Smooth muscle cell (in vitro differentiated cells): ENCODE data around the gene HELZ. TPM values are rescaled to one million over a fixed set of nuclear protein-coding genes. Genes with fewer than 3 reads are reported as not detected.

Source experiments
- DNase-seq: peaks from one replicate; lab custom pipeline; 2025; ENCODE audit not compliant: unreplicated experiment; lab: John Stamatoyannopoulos, UW
- H2AFZ ChIP-seq: fragments of 200-600 bp; sonication (generic); 2 replicates; pipeline ENCODE4 v1.6.0; 2016; ENCODE audit warnings: antibody characterized with exemption, low read depth, mild to moderate bottlenecking
- H3F3A ChIP-seq: fragments of 200-600 bp; sonication (generic); 2 replicates; pipeline ENCODE4 v1.6.0; 2017; ENCODE audit warnings: antibody characterized with exemption, low read depth
- H3K27ac ChIP-seq: fragments of 200-600 bp; sonication (generic); 2 replicates; pipeline ENCODE4 v1.5.1; 2016; ENCODE audit warnings: low read depth, mild to moderate bottlenecking
- H3K27me3 ChIP-seq: fragments of 200-600 bp; sonication (generic); 2 replicates; pipeline ENCODE4 v1.6.1; 2016; ENCODE audit warnings: low read depth, mild to moderate bottlenecking
- H3K36me3 ChIP-seq: fragments of 200-600 bp; sonication (generic); 2 replicates; pipeline ENCODE4 v1.5.1; 2016; ENCODE audit warnings: low read depth
- H3K4me1 ChIP-seq: fragments of 200-600 bp; sonication (generic); 2 replicates; pipeline ENCODE4 v1.5.1; 2016; ENCODE audit warnings: low read depth
- H3K4me2 ChIP-seq: fragments of 200-600 bp; sonication (generic); 2 replicates; pipeline ENCODE4 v1.6.0; 2016; ENCODE audit warnings: mild to moderate bottlenecking
- H3K4me3 ChIP-seq: fragments of 200-600 bp; sonication (generic); 2 replicates; pipeline ENCODE4 v1.5.1; 2016; ENCODE audit warnings: mild to moderate bottlenecking
- H3K79me2 ChIP-seq: fragments of 200-600 bp; sonication (generic); 2 replicates; pipeline ENCODE4 v1.6.0; 2016; ENCODE audit warnings: low read depth, mild to moderate bottlenecking
- H3K9ac ChIP-seq: fragments of 200-600 bp; sonication (generic); 2 replicates; pipeline ENCODE4 v1.6.0; 2016; ENCODE audit warnings: low read depth
- H3K9me3 ChIP-seq: fragments of 200-600 bp; sonication (generic); replicated peaks from 2 replicates; pipeline ENCODE4 v1.5.1; 2016; ENCODE audit warnings: low read depth
- H4K20me1 ChIP-seq: fragments of 200-600 bp; sonication (generic); 2 replicates; pipeline ENCODE4 v1.6.0; 2016; ENCODE audit warnings: low read depth
- WGBS: methylation state at CpG from one replicate; pipeline ENCODE4 v1.1.7; 2016; ENCODE audit warnings: low lambda C conversion rate; 5-methylcytosine and 5-hydroxymethylcytosine counted together
- polyA plus RNA-seq: library from polyadenylated mRNA; unstranded; fragments of >200 nt; fragmentation: Nextera tagmentation; extraction: Ambion mirVana; gene quantifications from 2 replicates; pipeline ENCODE4 v1.2.1, GENCODE V29; 2016
- total RNA-seq: library from RNA; depleted of rRNA; stranded (reverse); fragments of >200 nt; gene quantifications from 2 replicates; pipeline ENCODE4 v1.2.3, GENCODE V29; 2014
- TF ChIP-seq, protein P1 (sequence below): fragments of 200-600 bp; sonication (generic); IDR thresholded peaks from 2 replicates; pipeline ENCODE4 v1.5.1; 2017; ENCODE audit warnings: borderline replicate concordance, mild to moderate bottlenecking, antibody characterized with exemption; ENCODE audit not compliant: insufficient read depth, poor library complexity, severe bottlenecking

The HELZ gene
- total and polyA plus RNA-seq, 2 experiments from 2014 or later, result 18.8 to 34.4 TPM

DNA sequence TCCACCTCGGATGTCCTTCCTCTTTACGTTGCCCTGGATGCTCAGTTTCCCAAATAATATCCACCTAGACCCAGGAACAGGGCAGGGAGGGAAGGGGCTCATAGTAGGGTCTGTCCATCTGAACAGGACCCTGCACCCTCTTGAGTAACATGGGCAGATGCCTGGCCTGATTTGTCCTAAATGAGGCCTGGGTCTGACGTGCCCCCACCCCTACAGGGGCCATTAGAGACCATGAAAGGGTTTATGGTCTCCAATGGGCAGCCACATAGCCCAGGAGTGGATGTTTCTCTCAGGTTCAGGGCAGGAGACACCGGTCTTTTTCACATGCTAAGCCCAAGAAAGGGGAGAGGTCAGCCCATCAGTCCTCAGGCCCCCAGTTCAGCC is 193.8 kb downstream of the HELZ start:
- TF ChIP-seq, protein P1, sequence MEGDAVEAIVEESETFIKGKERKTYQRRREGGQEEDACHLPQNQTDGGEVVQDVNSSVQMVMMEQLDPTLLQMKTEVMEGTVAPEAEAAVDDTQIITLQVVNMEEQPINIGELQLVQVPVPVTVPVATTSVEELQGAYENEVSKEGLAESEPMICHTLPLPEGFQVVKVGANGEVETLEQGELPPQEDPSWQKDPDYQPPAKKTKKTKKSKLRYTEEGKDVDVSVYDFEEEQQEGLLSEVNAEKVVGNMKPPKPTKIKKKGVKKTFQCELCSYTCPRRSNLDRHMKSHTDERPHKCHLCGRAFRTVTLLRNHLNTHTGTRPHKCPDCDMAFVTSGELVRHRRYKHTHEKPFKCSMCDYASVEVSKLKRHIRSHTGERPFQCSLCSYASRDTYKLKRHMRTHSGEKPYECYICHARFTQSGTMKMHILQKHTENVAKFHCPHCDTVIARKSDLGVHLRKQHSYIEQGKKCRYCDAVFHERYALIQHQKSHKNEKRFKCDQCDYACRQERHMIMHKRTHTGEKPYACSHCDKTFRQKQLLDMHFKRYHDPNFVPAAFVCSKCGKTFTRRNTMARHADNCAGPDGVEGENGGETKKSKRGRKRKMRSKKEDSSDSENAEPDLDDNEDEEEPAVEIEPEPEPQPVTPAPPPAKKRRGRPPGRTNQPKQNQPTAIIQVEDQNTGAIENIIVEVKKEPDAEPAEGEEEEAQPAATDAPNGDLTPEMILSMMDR, result no peak
- 78% methylated on average over 4 of the region's 4 CpGs for WGBS
- Histone ChIP-seq H2AFZ (no peak overlapping the region), H3K27ac (no peak overlapping the region), H3K79me2 (no peaks in the 10 kb centered on the region), H3K4me3 (no peak overlapping the region), H3K36me3 (no peaks in the 10 kb centered on the region), H3K4me1 (no peaks in the 10 kb centered on the region), H3K4me2 (no peak overlapping the region), H3K9me3 (peaks cover 21% of the 10 kb centered on the region), H4K20me1 (no peaks in the 10 kb centered on the region), H3K27me3 (no peaks in the 10 kb centered on the region), H3K9ac (no peak overlapping the region), H3F3A (no peaks in the 10 kb centered on the region)
- no peak for DNase-seq

DNA sequence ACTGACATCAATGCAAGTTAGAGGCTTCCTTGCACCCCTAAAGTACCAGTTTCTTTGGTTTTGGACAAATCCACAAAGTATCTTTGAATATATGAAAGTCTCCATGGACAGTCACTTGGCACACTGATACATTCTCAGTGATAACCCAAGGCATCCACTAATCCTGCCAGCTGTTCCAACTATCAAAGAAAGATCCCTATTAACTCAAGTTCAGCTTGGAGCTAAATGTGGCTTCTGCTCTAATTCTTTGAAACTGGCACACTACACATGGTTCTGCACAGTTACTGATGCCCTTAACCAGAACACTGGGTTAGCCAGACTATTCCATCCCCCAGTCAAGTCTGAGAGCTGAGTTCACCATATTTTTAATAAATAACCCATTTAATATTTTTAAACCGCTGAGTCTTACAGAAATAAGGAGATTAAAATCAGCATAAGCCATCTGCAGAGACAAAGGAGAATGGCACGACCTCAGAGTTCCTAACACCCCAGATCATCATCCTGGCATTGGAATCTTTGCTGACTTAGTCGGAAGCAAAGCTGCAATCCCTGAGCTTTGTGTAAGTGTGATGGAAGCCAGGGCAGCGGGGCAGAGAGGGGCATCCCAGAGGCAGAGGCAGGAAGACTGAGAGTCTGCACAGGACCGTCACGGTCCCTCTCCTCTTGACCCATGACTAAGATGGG is 194.4 kb downstream of the HELZ start:
- H3K9me3 ChIP-seq, result peaks cover 21% of the 10 kb centered on the region
- H3F3A ChIP-seq, result no peaks in the 10 kb centered on the region
- 87% methylated on average over 6 of the region's 6 CpGs for WGBS
- H3K36me3 ChIP-seq, result no peaks in the 10 kb centered on the region
- TF ChIP-seq, protein P1, result no peak
- H2AFZ ChIP-seq, result no peak overlapping the region
- no peaks in the 10 kb centered on the region for H3K4me1 ChIP-seq
- no peak overlapping the region for H3K27ac ChIP-seq
- no peak for DNase-seq
- H3K4me2 ChIP-seq, result no peak overlapping the region
- H3K79me2 ChIP-seq, result no peaks in the 10 kb centered on the region
- H3K27me3 ChIP-seq, result no peaks in the 10 kb centered on the region
- H3K9ac ChIP-seq, result no peak overlapping the region
- H3K4me3 ChIP-seq, result no peak overlapping the region
- no peaks in the 10 kb centered on the region for H4K20me1 ChIP-seq

DNA sequence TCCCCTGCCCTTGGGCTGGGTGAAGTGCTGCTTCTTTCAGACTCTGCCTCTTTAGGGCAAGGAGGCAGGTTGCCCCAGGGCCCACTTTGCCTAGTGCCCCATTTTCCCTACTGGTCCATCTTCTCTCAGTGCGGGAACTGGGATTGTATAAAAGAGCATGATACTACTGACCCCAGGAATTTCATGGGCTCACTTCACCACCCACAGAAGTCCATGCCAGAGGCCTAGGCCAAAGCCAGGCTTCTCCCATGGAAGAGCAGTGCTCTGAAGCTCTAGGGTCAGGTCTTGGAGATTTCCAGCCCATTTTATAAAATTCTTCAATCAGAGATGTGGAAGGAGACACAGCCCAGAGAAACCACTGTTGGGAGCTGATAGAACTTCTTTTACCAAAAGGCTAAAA is 194.9 kb downstream of the HELZ start:
- Histone ChIP-seq H3K9me3 (peaks cover 21% of the 10 kb centered on the region), H3K4me1 (no peaks in the 10 kb centered on the region), H3K9ac (no peak overlapping the region), H3K36me3 (no peaks in the 10 kb centered on the region), H3F3A (no peaks in the 10 kb centered on the region), H4K20me1 (no peaks in the 10 kb centered on the region), H3K79me2 (no peaks in the 10 kb centered on the region), H3K4me2 (no peak overlapping the region), H3K27ac (no peak overlapping the region), H3K4me3 (no peak overlapping the region), H3K27me3 (no peaks in the 10 kb centered on the region), H2AFZ (no peak overlapping the region)
- TF ChIP-seq, protein P1, result no peak
- no peak for DNase-seq
- WGBS, result 90% methylated on average over 1 of the region's 1 CpG
